Left lung (tissue), 10 donors: ENCODE measurements around the gene KRTAP25-1. TPM values are rescaled to one million over a fixed set of nuclear protein-coding genes. Genes with fewer than 3 reads are reported as not detected.

Experiments
- ATAC-seq: fragments of 200-7000 bp; cut with Tn5 transposase; one replicate; pipeline ENCODE4 v1.9.1; 2020; ENCODE audit warnings: moderate library complexity
- DNase-seq, 4 donors: peaks; one replicate each; pipeline ENCODE4 v3.0.0-alpha.2; 2013 to 2020
- H3K27ac ChIP-seq, 2 donors: fragments of 200-600 bp; sonication (generic) in 1 of 2; one replicate each; pipeline versions ENCODE4 v1.5.0 to v1.8.0; 2020 to 2021
- H3K27me3 ChIP-seq, 2 donors: fragments of 200-600 bp; sonication (generic) in 1 of 2; one replicate each; pipeline versions ENCODE4 v1.5.0 to v1.8.0; 2020 to 2021
- H3K36me3 ChIP-seq, 2 donors: fragments of 200-600 bp; sonication (generic) in 1 of 2; one replicate each; pipeline versions ENCODE4 v1.5.0 to v1.8.0; 2020 to 2021
- H3K4me1 ChIP-seq, 2 donors: fragments of 200-600 bp; one replicate each; pipeline ENCODE4 v1.8.0; 2021
- H3K4me3 ChIP-seq, 2 donors: fragments of 200-600 bp; sonication (generic) in 1 of 2; one replicate each; pipeline versions ENCODE4 v1.5.0 to v1.8.0; 2020 to 2021; ENCODE audit warnings: mild to moderate bottlenecking in 1 of 2
- H3K9me3 ChIP-seq, 2 donors: fragments of 200-600 bp; sonication (generic) in 1 of 2; one replicate each; pipeline versions ENCODE4 v1.5.0 to v1.8.0; 2020 to 2021
- CTCF ChIP-seq, 2 donors: fragments of 200-600 bp; sonication (generic) in 1 of 2; IDR thresholded peaks; one replicate each; pipeline versions ENCODE4 v1.5.0 to v1.8.0; 2021; ENCODE audit warnings: antibody characterized with exemption in 2 of 2
- intact Hi-C, 2 donors: fragments of 100-400 bp; cut with DNase I; formaldehyde crosslinking; loops; one replicate each; pipeline versions ENCODE4 v1.11.2 to v1.14.2; 2022
- polyA plus RNA-seq, 6 donors: library from polyadenylated mRNA; unstranded; fragments of 120-200 nt; gene quantifications; one replicate each; pipeline ENCODE4 v1.2.1, GENCODE V29; 2013; ENCODE audit not compliant: insufficient read length in 6 of 6
- total RNA-seq, 2 donors: library from RNA; stranded (reverse); fragmentation: NEBNext Ultra II Directional; extraction: Animal tissue kit (Norgen Biotek cat#: 25700); gene quantifications; one replicate each; pipeline ENCODE4 v1.2.1, GENCODE V29; 2021
- donor health status: DM: no; HTN: yes; CAD: no.
- donor health status: DM: no; HTN: no; CAD: no.

Gene KRTAP25-1
- total and polyA plus RNA-seq, 8 donors: not detected

GRCh38 chr21:30271156-30271555, 18.2 kb downstream of the KRTAP25-1 start:
- no peak for TF ChIP-seq CTCF (IDR thresholded peaks at IDR 0.05)
- no peak overlapping the region for H3K4me3 ChIP-seq
- H3K36me3 ChIP-seq: no peaks in the 10 kb centered on the region
- DNase-seq (no peak), ATAC-seq (no peak)
- intact Hi-C loops: no loop called here
- peaks cover 0 to 6% of the 10 kb centered on the region in 2 donors for H3K9me3 ChIP-seq
- H3K27ac ChIP-seq: no peak overlapping the region
- no peaks in the 10 kb centered on the region for H3K27me3 ChIP-seq
- H3K4me1 ChIP-seq: no peaks in the 10 kb centered on the region

DNA sequence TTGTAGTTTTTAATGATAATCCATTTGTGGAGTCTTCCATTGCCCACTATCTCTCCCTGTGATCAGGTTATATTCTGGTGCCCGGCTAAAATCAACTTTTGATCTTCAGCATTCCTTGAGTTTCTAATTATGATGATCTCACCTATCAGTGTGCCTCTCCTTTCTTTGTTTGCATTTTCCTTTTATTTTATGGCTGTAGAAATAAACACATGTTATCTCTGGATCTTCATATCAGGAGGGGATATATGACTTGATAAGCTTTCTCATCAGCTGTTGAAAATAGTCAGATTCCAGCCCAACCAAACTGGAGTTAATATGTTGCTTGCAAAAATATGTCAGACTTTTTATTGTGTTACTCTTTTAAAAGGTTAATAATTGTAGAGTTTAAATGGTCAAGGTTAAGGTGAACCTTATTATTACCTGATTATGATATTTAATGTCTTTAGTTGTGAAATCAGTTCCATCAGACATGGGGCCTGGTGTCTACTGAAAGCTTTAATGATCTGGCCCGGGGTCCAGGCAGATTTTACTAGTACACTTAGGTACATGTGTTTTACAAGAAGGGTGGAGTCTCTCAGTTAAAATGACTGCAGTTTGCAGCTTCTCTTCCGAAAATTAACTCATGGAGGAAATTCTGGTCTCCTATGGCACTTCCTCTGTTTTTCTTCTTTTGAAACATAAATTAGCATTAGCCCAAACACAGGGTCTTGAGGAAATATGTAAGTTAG, 19.3 kb downstream of the KRTAP25-1 start:
- TF ChIP-seq CTCF (IDR thresholded peaks at IDR 0.05): no peak
- intact Hi-C loops: no loop called here
- H3K27ac ChIP-seq: no peak overlapping the region
- no peak for DNase-seq
- no peak overlapping the region for H3K4me3 ChIP-seq
- no peaks in the 10 kb centered on the region for H3K27me3 ChIP-seq
- H3K36me3 ChIP-seq: no peaks in the 10 kb centered on the region
- no peaks in the 10 kb centered on the region for H3K4me1 ChIP-seq
- ATAC-seq: no peak
- peaks cover 0 to 6% of the 10 kb centered on the region in 2 donors for H3K9me3 ChIP-seq

DNA sequence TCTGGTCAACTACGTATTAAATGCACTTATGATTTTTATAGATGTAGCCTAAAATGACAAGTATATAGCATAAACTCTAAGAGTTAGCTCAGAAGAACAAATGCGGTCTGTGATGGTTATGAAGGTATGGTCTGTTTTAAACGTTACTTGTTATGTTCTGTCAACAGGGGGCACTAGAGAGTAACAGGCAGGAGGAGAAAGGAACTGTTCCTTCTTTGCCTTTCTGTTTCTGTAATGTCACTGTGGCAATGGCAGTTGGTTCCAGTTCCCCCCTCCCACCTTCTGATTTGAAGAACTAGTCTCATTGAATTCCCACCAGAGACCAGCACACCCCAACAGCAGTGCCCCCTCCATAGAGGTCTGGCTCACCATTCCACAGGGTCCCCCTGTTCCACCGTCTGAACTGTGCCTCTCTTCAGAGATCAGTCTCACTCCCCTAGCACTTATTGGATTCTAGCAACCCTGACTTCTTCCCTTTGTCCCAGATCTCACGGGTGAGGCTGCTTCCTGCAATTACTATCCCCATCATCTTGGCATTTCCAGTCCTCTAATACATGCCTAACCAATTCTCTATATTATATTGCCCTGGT, 20.6 kb downstream of the KRTAP25-1 start:
- no peak for ATAC-seq
- no peaks in the 10 kb centered on the region for H3K27me3 ChIP-seq
- H3K4me3 ChIP-seq: no peak overlapping the region
- H3K4me1 ChIP-seq: no peaks in the 10 kb centered on the region
- TF ChIP-seq CTCF (IDR thresholded peaks at IDR 0.05): no peak
- H3K27ac ChIP-seq: no peak overlapping the region
- intact Hi-C loops: no loop called here
- H3K9me3 ChIP-seq: peaks cover 0 to 6% of the 10 kb centered on the region in 2 donors
- no peak for DNase-seq
- no peaks in the 10 kb centered on the region for H3K36me3 ChIP-seq

- Histone ChIP-seq H3K36me3 (no peaks in the 10 kb centered on the region), H3K9me3 (no peaks in the 10 kb centered on the region), H3K4me1 (no peaks in the 10 kb centered on the region), H3K27me3 (no peaks in the 10 kb centered on the region), H3K4me3 (no peak overlapping the region), H3K27ac (no peak overlapping the region)
- DNase-seq: no peak
- peak; percentile 45 for ATAC-seq
- TF ChIP-seq CTCF (IDR thresholded peaks at IDR 0.05): peak in 1 of 2 donors; percentile 18
- intact Hi-C loops: no loop called here
Measured at GRCh38 chr21:30257773-30258172, 31.5 kb downstream of the KRTAP25-1 start.

DNA sequence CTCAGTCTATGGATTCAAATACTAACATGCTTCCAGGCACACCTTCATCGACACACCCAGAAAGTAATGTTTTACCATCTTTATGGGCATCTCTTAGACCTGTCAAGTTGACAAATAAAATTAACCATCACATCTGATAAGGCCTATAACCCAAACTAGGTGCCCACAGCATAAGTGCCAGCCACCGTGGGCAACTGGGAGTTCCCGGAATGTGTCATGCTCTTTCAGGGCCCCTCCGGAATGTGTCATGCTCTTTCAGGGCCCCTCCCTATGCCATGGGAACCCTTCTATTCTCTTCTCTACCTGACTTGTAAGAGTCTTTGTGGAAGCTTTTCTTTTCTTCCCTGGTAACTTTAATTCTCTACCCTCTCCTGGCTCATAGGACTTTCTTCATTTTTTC, 33.2 kb downstream of the KRTAP25-1 start:
- Histone ChIP-seq H3K27ac (no peak overlapping the region), H3K27me3 (no peaks in the 10 kb centered on the region), H3K4me1 (no peaks in the 10 kb centered on the region), H3K36me3 (no peaks in the 10 kb centered on the region), H3K9me3 (no peaks in the 10 kb centered on the region), H3K4me3 (no peak overlapping the region)
- intact Hi-C loops: no loop called here
- TF ChIP-seq CTCF (IDR thresholded peaks at IDR 0.05): no peak
- ATAC-seq (no peak), DNase-seq (no peak)
